Measurements from ENCODE around the gene RPS17. TPM values are rescaled to one million over a fixed set of nuclear protein-coding genes. Genes with fewer than 3 reads are reported as not detected.
"Not testable (repeated sequence)": the region's sequence is repeated elsewhere in the genome, so short reads cannot be mapped to it uniquely, and the experiment has no call there.

Gene RPS17
- total and polyA plus RNA-seq, 2 donors (not counting 1 experiment from before 2014, with no cell fraction given), result 2,297 to 5,877 TPM

DNA sequence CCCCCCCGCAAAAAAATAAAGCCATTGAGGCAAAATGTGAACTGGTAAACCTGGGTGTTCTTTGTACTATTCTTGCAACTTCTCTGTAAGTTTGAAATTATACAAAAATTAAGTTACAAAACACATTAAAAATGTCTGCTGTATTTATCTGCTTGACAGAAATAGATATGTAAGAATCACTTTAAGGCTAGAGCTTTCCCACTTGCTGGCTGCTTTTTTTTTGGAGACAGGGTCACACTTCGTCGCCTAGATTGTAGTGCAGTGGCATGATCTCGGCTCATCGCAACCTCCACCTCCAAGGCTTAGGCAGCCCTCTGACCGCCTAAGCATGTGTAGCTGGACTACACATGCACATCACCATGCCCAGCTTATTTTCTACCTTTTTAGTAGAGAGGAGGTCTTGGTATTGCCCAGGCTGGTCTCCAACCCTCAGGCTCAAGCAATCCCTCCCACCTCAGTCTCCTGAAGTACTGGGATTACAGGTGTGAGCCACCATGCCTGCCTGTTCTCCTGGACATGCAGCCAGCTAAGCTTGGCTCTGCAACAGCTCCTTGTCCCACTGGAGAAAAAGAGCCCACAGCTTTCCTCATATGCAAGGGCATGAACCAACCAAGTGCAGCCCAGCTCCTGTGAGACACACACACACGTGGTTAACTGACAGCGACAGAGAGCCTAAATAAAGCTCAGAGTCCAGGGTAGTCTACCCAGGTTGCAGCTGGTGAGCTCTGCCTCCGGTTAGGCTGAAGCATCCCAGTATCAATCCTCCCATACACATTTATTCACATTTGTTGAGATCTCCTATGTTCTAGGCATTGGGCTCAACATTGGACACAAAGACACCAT, 4.5 kb downstream of the RPS17 start:
- H3K27ac Mint-ChIP-seq, result no peak overlapping the region
- 77% methylated on average over 7 of the region's 9 CpGs for WGBS (ENCODE audit: insufficient coverage)
- H3K27ac ChIP-seq (ENCODE audit: low read length in 2 of 2), result no peak overlapping the region
- H3K4me3 Mint-ChIP-seq, result no peak overlapping the region
- H3K27me3 Mint-ChIP-seq, result no peaks in the 10 kb centered on the region
- H3K27me3 ChIP-seq (replicated peaks in 1 of 4; ENCODE audit: control extremely low read depth in 1 of 4, control insufficient read depth in 3 of 4, insufficient read depth in 4 of 4, low read length in 3 of 4), result no peaks in the 10 kb centered on the region
- intact Hi-C loops (cut with micrococcal nuclease), result no loop called here
- CTCF ChIA-PET, result interaction anchor here (1.0 to 1.6 kb wide), 2 partner anchors 9 to 464 kb away, joined by 3 to 4 read pairs; no protein-coding TSS in a partner anchor
- H2AFZ ChIP-seq (ENCODE audit: insufficient read depth, low read depth, low read length, poor library complexity, severe bottlenecking), result no peak overlapping the region
- TF ChIP-seq, protein P1, sequence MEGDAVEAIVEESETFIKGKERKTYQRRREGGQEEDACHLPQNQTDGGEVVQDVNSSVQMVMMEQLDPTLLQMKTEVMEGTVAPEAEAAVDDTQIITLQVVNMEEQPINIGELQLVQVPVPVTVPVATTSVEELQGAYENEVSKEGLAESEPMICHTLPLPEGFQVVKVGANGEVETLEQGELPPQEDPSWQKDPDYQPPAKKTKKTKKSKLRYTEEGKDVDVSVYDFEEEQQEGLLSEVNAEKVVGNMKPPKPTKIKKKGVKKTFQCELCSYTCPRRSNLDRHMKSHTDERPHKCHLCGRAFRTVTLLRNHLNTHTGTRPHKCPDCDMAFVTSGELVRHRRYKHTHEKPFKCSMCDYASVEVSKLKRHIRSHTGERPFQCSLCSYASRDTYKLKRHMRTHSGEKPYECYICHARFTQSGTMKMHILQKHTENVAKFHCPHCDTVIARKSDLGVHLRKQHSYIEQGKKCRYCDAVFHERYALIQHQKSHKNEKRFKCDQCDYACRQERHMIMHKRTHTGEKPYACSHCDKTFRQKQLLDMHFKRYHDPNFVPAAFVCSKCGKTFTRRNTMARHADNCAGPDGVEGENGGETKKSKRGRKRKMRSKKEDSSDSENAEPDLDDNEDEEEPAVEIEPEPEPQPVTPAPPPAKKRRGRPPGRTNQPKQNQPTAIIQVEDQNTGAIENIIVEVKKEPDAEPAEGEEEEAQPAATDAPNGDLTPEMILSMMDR (IDR thresholded peaks at IDR 0.05), result no peak
- no peak for TF ChIP-seq EZH2 (IDR thresholded peaks at IDR 0.05; ENCODE audit: borderline replicate concordance, insufficient read depth, low read depth, low read length, poor library complexity, severe bottlenecking)
- peak; percentile 21 for DNase-seq
- H3K9me3 Mint-ChIP-seq (ENCODE audit: insufficient read depth), result no peaks in the 10 kb centered on the region
- H3K79me2 ChIP-seq (ENCODE audit: control insufficient read depth, insufficient read depth, low read length), result peaks cover 6% of the 10 kb centered on the region
- no peak overlapping the region for H3K4me3 ChIP-seq (ENCODE audit: control extremely low read depth in 1 of 5, extremely low read depth in 1 of 5, insufficient read depth in 1 of 5, low read depth in 2 of 5, low read length in 4 of 5)
- no peak overlapping the region for H3K9ac ChIP-seq (ENCODE audit: low read length)
- H4K20me1 ChIP-seq (ENCODE audit: control insufficient read depth, insufficient read depth, low read length, poor library complexity, severe bottlenecking), result peaks cover 26% of the 10 kb centered on the region
- POLR2A ChIA-PET, result no interaction called here
- peaks cover 23% of the 10 kb centered on the region for H3K4me1 Mint-ChIP-seq
- peaks cover 0 to 36% of the 10 kb centered on the region in 2 experiments for H3K36me3 ChIP-seq (replicated peaks in 1 of 2; ENCODE audit: control extremely low read depth in 1 of 2, control insufficient read depth in 1 of 2, extremely low read depth in 1 of 2, insufficient read depth in 2 of 2, low read length in 1 of 2)
- no peak overlapping the region for H3K4me2 ChIP-seq (replicated peaks; ENCODE audit: low read depth, low read length, poor library complexity, severe bottlenecking)
- H3K9me3 ChIP-seq (ENCODE audit: control extremely low read depth in 1 of 3, control insufficient read depth in 2 of 3, insufficient read depth in 1 of 3, low read length in 2 of 3), result no peaks in the 10 kb centered on the region
- ATAC-seq (ENCODE audit: low read depth), result no peak
- H3K4me1 ChIP-seq (ENCODE audit: control insufficient read depth in 2 of 2, insufficient read depth in 2 of 2, low read length in 2 of 2), result peaks cover 8 to 22% of the 10 kb centered on the region in 2 donors

DNA sequence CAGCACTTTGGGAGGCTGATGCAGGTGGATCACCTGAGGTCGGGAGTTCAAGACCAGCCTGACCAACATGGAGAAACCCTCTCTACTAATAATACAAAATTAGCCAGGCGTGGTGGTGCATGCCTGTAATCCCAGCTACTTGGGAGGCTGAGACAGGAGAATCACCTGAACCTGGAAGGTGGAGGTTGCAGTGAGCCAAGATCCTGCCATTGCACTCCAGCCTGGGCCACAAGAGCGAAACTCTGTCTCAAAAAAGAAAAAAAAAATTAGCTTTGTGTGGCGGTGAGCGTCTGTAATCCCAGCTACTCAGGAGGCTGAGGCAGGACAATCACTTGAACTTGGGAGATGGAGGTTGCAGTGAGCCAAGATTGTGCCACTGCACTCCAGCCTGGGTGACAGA, 5.1 kb downstream of the RPS17 start:
- H3K27ac ChIP-seq (ENCODE audit: low read length in 2 of 2); H3K27me3 ChIP-seq (replicated peaks in 1 of 4; ENCODE audit: control extremely low read depth in 1 of 4, control insufficient read depth in 3 of 4, insufficient read depth in 4 of 4, low read length in 3 of 4); H3K27me3 Mint-ChIP-seq; H3K9ac ChIP-seq (ENCODE audit: low read length); H3K9me3 ChIP-seq (ENCODE audit: control extremely low read depth in 1 of 3, control insufficient read depth in 2 of 3, insufficient read depth in 1 of 3, low read length in 2 of 3); H3K79me2 ChIP-seq (ENCODE audit: control insufficient read depth, insufficient read depth, low read length); H3K4me2 ChIP-seq (replicated peaks; ENCODE audit: low read depth, low read length, poor library complexity, severe bottlenecking); H3K27ac Mint-ChIP-seq; H3K4me3 ChIP-seq (ENCODE audit: control extremely low read depth in 1 of 5, extremely low read depth in 1 of 5, insufficient read depth in 1 of 5, low read depth in 2 of 5, low read length in 4 of 5); intact Hi-C loops (cut with micrococcal nuclease); POLR2A ChIA-PET; DNase-seq; H2AFZ ChIP-seq (ENCODE audit: insufficient read depth, low read depth, low read length, poor library complexity, severe bottlenecking); ATAC-seq (ENCODE audit: low read depth); H3K4me3 Mint-ChIP-seq; H3K9me3 Mint-ChIP-seq (ENCODE audit: insufficient read depth): not testable (repeated sequence)
- Histone ChIP-seq H4K20me1 (ENCODE audit: control insufficient read depth, insufficient read depth, low read length, poor library complexity, severe bottlenecking) (peaks cover 25% of the 10 kb centered on the region), H3K4me1 (ENCODE audit: control insufficient read depth in 2 of 2, insufficient read depth in 2 of 2, low read length in 2 of 2) (peaks cover 9 to 26% of the 10 kb centered on the region in 2 donors), H3K36me3 (replicated peaks in 1 of 2; ENCODE audit: control extremely low read depth in 1 of 2, control insufficient read depth in 1 of 2, extremely low read depth in 1 of 2, insufficient read depth in 2 of 2, low read length in 1 of 2) (peaks cover 0 to 36% of the 10 kb centered on the region in 2 experiments)
- 100% methylated on average over 4 of the region's 5 CpGs for WGBS (ENCODE audit: insufficient coverage)
- CTCF ChIA-PET, result interaction anchor here (1.6 kb wide), 1 partner anchor 8 kb away, joined by 4 read pairs; no protein-coding TSS in a partner anchor
- H3K4me1 Mint-ChIP-seq, result peaks cover 24% of the 10 kb centered on the region

DNA sequence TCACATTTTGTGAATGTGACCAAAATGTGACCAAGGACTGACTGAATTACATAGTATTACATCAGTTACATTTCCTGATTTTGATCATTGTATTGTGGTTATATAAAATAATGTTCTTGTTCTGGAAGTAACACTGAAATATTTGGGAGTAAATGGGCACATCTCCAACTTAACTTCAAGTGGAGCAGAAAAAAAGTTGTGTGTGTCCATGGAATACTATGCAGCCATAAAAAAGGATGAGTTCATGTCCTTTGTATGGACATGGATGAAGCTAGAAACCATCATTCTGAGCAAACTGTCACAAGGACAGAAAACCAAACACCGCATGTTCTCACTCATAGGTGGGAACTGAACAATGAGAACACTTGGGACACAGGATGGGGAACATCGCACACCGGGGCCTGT, 5.8 kb downstream of the RPS17 start:
- H3K4me2 ChIP-seq (replicated peaks; ENCODE audit: low read depth, low read length, poor library complexity, severe bottlenecking); H3K27ac Mint-ChIP-seq; H3K27me3 ChIP-seq (replicated peaks in 1 of 4; ENCODE audit: control extremely low read depth in 1 of 4, control insufficient read depth in 3 of 4, insufficient read depth in 4 of 4, low read length in 3 of 4); H2AFZ ChIP-seq (ENCODE audit: insufficient read depth, low read depth, low read length, poor library complexity, severe bottlenecking); H3K4me3 Mint-ChIP-seq; H3K9me3 Mint-ChIP-seq (ENCODE audit: insufficient read depth); intact Hi-C loops (cut with micrococcal nuclease); POLR2A ChIA-PET; ATAC-seq (ENCODE audit: low read depth); CTCF ChIA-PET; DNase-seq; H3K79me2 ChIP-seq (ENCODE audit: control insufficient read depth, insufficient read depth, low read length); H3K27ac ChIP-seq (ENCODE audit: low read length in 2 of 2); H3K4me3 ChIP-seq (ENCODE audit: control extremely low read depth in 1 of 5, extremely low read depth in 1 of 5, insufficient read depth in 1 of 5, low read depth in 2 of 5, low read length in 4 of 5); H3K9me3 ChIP-seq (ENCODE audit: control extremely low read depth in 1 of 3, control insufficient read depth in 2 of 3, insufficient read depth in 1 of 3, low read length in 2 of 3); H3K27me3 Mint-ChIP-seq; H3K9ac ChIP-seq (ENCODE audit: low read length): not testable (repeated sequence)
- H3K4me1 Mint-ChIP-seq, result peaks cover 24% of the 10 kb centered on the region
- Histone ChIP-seq H4K20me1 (ENCODE audit: control insufficient read depth, insufficient read depth, low read length, poor library complexity, severe bottlenecking) (peaks cover 18% of the 10 kb centered on the region), H3K36me3 (replicated peaks in 1 of 2; ENCODE audit: control extremely low read depth in 1 of 2, control insufficient read depth in 1 of 2, extremely low read depth in 1 of 2, insufficient read depth in 2 of 2, low read length in 1 of 2) (peaks cover 0 to 36% of the 10 kb centered on the region in 2 experiments), H3K4me1 (ENCODE audit: control insufficient read depth in 2 of 2, insufficient read depth in 2 of 2, low read length in 2 of 2) (peaks cover 8 to 23% of the 10 kb centered on the region in 2 donors)
- WGBS (ENCODE audit: insufficient coverage), result 100% methylated on average over 1 of the region's 3 CpGs

All from B cell (primary cell).